Smooth muscle cell (in vitro differentiated cells): ENCODE results near the gene CACYBP. TPM values are rescaled to one million over a fixed set of nuclear protein-coding genes. Genes with fewer than 3 reads are reported as not detected.
"Not testable (repeated sequence)": the region's sequence is repeated elsewhere in the genome, so short reads cannot be mapped to it uniquely, and the experiment has no call there.

Source experiments
- DNase-seq: peaks from one replicate; lab custom pipeline; 2025; ENCODE audit not compliant: unreplicated experiment; lab: John Stamatoyannopoulos, UW
- H2AFZ ChIP-seq: fragments of 200-600 bp; sonication (generic); 2 replicates; pipeline ENCODE4 v1.6.0; 2016; ENCODE audit warnings: antibody characterized with exemption, low read depth, mild to moderate bottlenecking
- H3F3A ChIP-seq: fragments of 200-600 bp; sonication (generic); 2 replicates; pipeline ENCODE4 v1.6.0; 2017; ENCODE audit warnings: antibody characterized with exemption, low read depth
- H3K27ac ChIP-seq: fragments of 200-600 bp; sonication (generic); 2 replicates; pipeline ENCODE4 v1.5.1; 2016; ENCODE audit warnings: low read depth, mild to moderate bottlenecking
- H3K27me3 ChIP-seq: fragments of 200-600 bp; sonication (generic); 2 replicates; pipeline ENCODE4 v1.6.1; 2016; ENCODE audit warnings: low read depth, mild to moderate bottlenecking
- H3K36me3 ChIP-seq: fragments of 200-600 bp; sonication (generic); 2 replicates; pipeline ENCODE4 v1.5.1; 2016; ENCODE audit warnings: low read depth
- H3K4me1 ChIP-seq: fragments of 200-600 bp; sonication (generic); 2 replicates; pipeline ENCODE4 v1.5.1; 2016; ENCODE audit warnings: low read depth
- H3K4me2 ChIP-seq: fragments of 200-600 bp; sonication (generic); 2 replicates; pipeline ENCODE4 v1.6.0; 2016; ENCODE audit warnings: mild to moderate bottlenecking
- H3K4me3 ChIP-seq: fragments of 200-600 bp; sonication (generic); 2 replicates; pipeline ENCODE4 v1.5.1; 2016; ENCODE audit warnings: mild to moderate bottlenecking
- H3K79me2 ChIP-seq: fragments of 200-600 bp; sonication (generic); 2 replicates; pipeline ENCODE4 v1.6.0; 2016; ENCODE audit warnings: low read depth, mild to moderate bottlenecking
- H3K9ac ChIP-seq: fragments of 200-600 bp; sonication (generic); 2 replicates; pipeline ENCODE4 v1.6.0; 2016; ENCODE audit warnings: low read depth
- H3K9me3 ChIP-seq: fragments of 200-600 bp; sonication (generic); replicated peaks from 2 replicates; pipeline ENCODE4 v1.5.1; 2016; ENCODE audit warnings: low read depth
- H4K20me1 ChIP-seq: fragments of 200-600 bp; sonication (generic); 2 replicates; pipeline ENCODE4 v1.6.0; 2016; ENCODE audit warnings: low read depth
- CTCF ChIP-seq: fragments of 200-600 bp; sonication (generic); IDR thresholded peaks from 2 replicates; pipeline ENCODE4 v1.5.1; 2017; ENCODE audit warnings: borderline replicate concordance, mild to moderate bottlenecking, antibody characterized with exemption; ENCODE audit not compliant: insufficient read depth, poor library complexity, severe bottlenecking
- WGBS: methylation state at CpG from one replicate; pipeline ENCODE4 v1.1.7; 2016; ENCODE audit warnings: low lambda C conversion rate; 5-methylcytosine and 5-hydroxymethylcytosine counted together
- polyA plus RNA-seq: library from polyadenylated mRNA; unstranded; fragments of >200 nt; fragmentation: Nextera tagmentation; extraction: Ambion mirVana; gene quantifications from 2 replicates; pipeline ENCODE4 v1.2.1, GENCODE V29; 2016
- total RNA-seq: library from RNA; depleted of rRNA; stranded (reverse); fragments of >200 nt; gene quantifications from 2 replicates; pipeline ENCODE4 v1.2.3, GENCODE V29; 2014

The CACYBP gene
- total and polyA plus RNA-seq, 2 experiments from 2014 or later = 46.8 to 54.6 TPM

GRCh38 chr1:175023043-175023921 lies 23.5 kb downstream of the CACYBP start, which contains the start of gene MRPS14:
TSS of gene MRPS14 (minus strand) at chr1:175023425. CDS start at chr1:175023408, 17 bp downstream.
- no peak for TF ChIP-seq CTCF
- Histone ChIP-seq H3K4me1 (peaks cover 6% of the 10 kb centered on the region), H3K9me3 (no peaks in the 10 kb centered on the region), H4K20me1 (peaks cover 6% of the 10 kb centered on the region), H3K27ac (peak within 1 kb of the TSS; percentile 81), H3K9ac (peak within 1 kb of the TSS; percentile 91), H3K79me2 (peaks cover 34% of the 10 kb centered on the region), H3F3A (no peaks in the 10 kb centered on the region), H2AFZ (peak within 1 kb of the TSS; percentile 97), H3K4me2 (peak within 1 kb of the TSS; percentile 96), H3K27me3 (no peaks in the 10 kb centered on the region), H3K4me3 (peak within 1 kb of the TSS; percentile 77), H3K36me3 (no peaks in the 10 kb centered on the region)
- peak; percentile 91 for DNase-seq
- WGBS = 3% methylated on average over 42 of the region's 42 CpGs

GRCh38 chr1:175023922-175024242 lies 24.1 kb downstream of the CACYBP start:
- H3K79me2 ChIP-seq = peaks cover 34% of the 10 kb centered on the region
- H3K9ac ChIP-seq = peak overlapping the region; percentile 77
- peak overlapping the region; percentile 97 for H2AFZ ChIP-seq
- not testable (repeated sequence) for H3K36me3 ChIP-seq, H3K4me1 ChIP-seq, H4K20me1 ChIP-seq, DNase-seq, H3K27me3 ChIP-seq, H3K9me3 ChIP-seq, H3F3A ChIP-seq
- peak overlapping the region; percentile 77 for H3K4me3 ChIP-seq
- peak overlapping the region; percentile 86 for H3K4me2 ChIP-seq
- 100% methylated on average over 2 of the region's 2 CpGs for WGBS
- H3K27ac ChIP-seq = peak overlapping the region; percentile 64

GRCh38 chr1:175024773-175025172 lies 25.0 kb downstream of the CACYBP start:
- H3K27me3 ChIP-seq = no peaks in the 10 kb centered on the region
- no peak overlapping the region for H3K4me3 ChIP-seq
- peaks cover 6% of the 10 kb centered on the region for H3K4me1 ChIP-seq
- TF ChIP-seq CTCF = no peak
- peaks cover 29% of the 10 kb centered on the region for H3K79me2 ChIP-seq
- WGBS = 97% methylated on average over 2 of the region's 2 CpGs
- H3K36me3 ChIP-seq = no peaks in the 10 kb centered on the region
- no peak overlapping the region for H3K9ac ChIP-seq
- H3K4me2 ChIP-seq = no peak overlapping the region
- H3F3A ChIP-seq = peaks cover 5% of the 10 kb centered on the region
- peak overlapping the region; percentile 10 for H2AFZ ChIP-seq
- DNase-seq = no peak
- H3K27ac ChIP-seq = no peak overlapping the region
- no peaks in the 10 kb centered on the region for H3K9me3 ChIP-seq
- H4K20me1 ChIP-seq = peaks cover 6% of the 10 kb centered on the region

GRCh38 chr1:175033953-175034352 lies 34.2 kb downstream of the CACYBP start:
- H3K9me3 ChIP-seq = no peaks in the 10 kb centered on the region
- H3F3A ChIP-seq = peaks cover 4% of the 10 kb centered on the region
- H2AFZ ChIP-seq = no peak overlapping the region
- no peak overlapping the region for H3K4me3 ChIP-seq
- no peak for TF ChIP-seq CTCF
- H3K36me3 ChIP-seq = no peaks in the 10 kb centered on the region
- no peak overlapping the region for H3K4me2 ChIP-seq
- H3K9ac ChIP-seq = no peak overlapping the region
- H3K27me3 ChIP-seq = no peaks in the 10 kb centered on the region
- no peaks in the 10 kb centered on the region for H3K4me1 ChIP-seq
- no peak overlapping the region for H3K27ac ChIP-seq
- no peaks in the 10 kb centered on the region for H4K20me1 ChIP-seq
- WGBS = 95% methylated on average over 4 of the region's 4 CpGs
- no peaks in the 10 kb centered on the region for H3K79me2 ChIP-seq
- no peak for DNase-seq
